ENCODE data around the gene SCGN.

GRCh38 chr6:25623065-25623464 is 28.9 kb upstream of the SCGN start:
- TF ChIP-seq BDP1 (IDR thresholded peaks at IDR 0.05; ENCODE audit: insufficient read depth, insufficient read length) (no peak), SRSF1 (IDR thresholded peaks at IDR 0.05; ENCODE audit: low read depth, low read length) (no peak), CREB1 (IDR thresholded peaks at IDR 0.05) (no peak), CREB1 (CRISPR knock-in tag; IDR thresholded peaks at IDR 0.05) (no peak), BRCA1 (IDR thresholded peaks at IDR 0.05) (no peak), BRCA1 (CRISPR knock-in tag; IDR thresholded peaks at IDR 0.05) (no peak), ETV6 (IDR thresholded peaks at IDR 0.05; ENCODE audit: borderline replicate concordance in 1 of 2, low read depth in 2 of 2, low read length in 1 of 2) (no peak), ETV6 (CRISPR knock-in tag; IDR thresholded peaks at IDR 0.05; ENCODE audit: borderline replicate concordance) (no peak), ZNF280A (IDR thresholded peaks at IDR 0.05; ENCODE audit: low read depth, partially characterized antibody) (no peak)

All from K562 (cell line).